GM18951 (cell line): Measurements from ENCODE around the gene DEF6.
"Not testable (repeated sequence)": the region's sequence is repeated elsewhere in the genome, so short reads cannot be mapped to it uniquely, and the experiment has no call there.

Source experiments
- POLR2A ChIP-seq: IDR thresholded peaks from 4 replicates; pipeline ENCODE4 v1.6.1; 2011; ENCODE audit warnings: mild to moderate bottlenecking; ENCODE audit not compliant: insufficient read length, insufficient read depth; ENCODE audit errors: extremely low read depth
- in situ Hi-C: fragments of 300-500 bp; cut with MboI; formaldehyde crosslinking; loops from one replicate; pipeline ENCODE4 v1.12.0; 2022; ENCODE audit warnings: low sequenced_read_pairs, mixed read lengths, inconsistent platforms; ENCODE audit not compliant: unreplicated experiment

DEF6 gene

GRCh38 chr6:35327349-35328027 lies 29.9 kb downstream of the DEF6 start:
- no peak for TF ChIP-seq POLR2A
- in situ Hi-C loops, result no loop called here

GRCh38 chr6:35328108-35328723 lies 30.6 kb downstream of the DEF6 start:
- in situ Hi-C loops, result no loop called here

GRCh38 chr6:35328965-35329364 lies 31.3 kb downstream of the DEF6 start:
- in situ Hi-C loops, result not testable (repeated sequence)

More at GRCh38 chr6:35328108-35328723, 30.6 kb downstream of the DEF6 start:
- TF ChIP-seq POLR2A, result no peak

- TF ChIP-seq POLR2A, result no peak
- in situ Hi-C loops, result no loop called here
These were observed 33.0 kb downstream of the DEF6 start for GRCh38 chr6:35330541-35331119.

- in situ Hi-C loops, result not testable (repeated sequence)
These were observed 34.7 kb downstream of the DEF6 start for GRCh38 chr6:35332074-35332887.

GRCh38 chr6:35341557-35341956 lies 43.9 kb downstream of the DEF6 start:
- in situ Hi-C loops, result loop anchor here (5.0 kb wide), 1 partner anchor 126 kb away; the partner anchor contains the start of gene RPL10A
- TF ChIP-seq POLR2A, result no peak

GRCh38 chr6:35342258-35343091 lies 44.9 kb downstream of the DEF6 start, which contains the start of gene PPARD:
PPARD (plus strand) TSS chr6:35342558; CDS start chr6:35411088, 68,530 bp downstream.
- in situ Hi-C loops, result loop anchor here (5.0 kb wide), 1 partner anchor 125 kb away; the partner anchor contains the start of gene RPL10A
- peak; percentile 63 for TF ChIP-seq POLR2A

- in situ Hi-C loops, result loop anchor here (5.0 kb wide), 1 partner anchor 124 kb away; the partner anchor contains the start of gene RPL10A
- TF ChIP-seq POLR2A, result no peak
These were observed 45.6 kb downstream of the DEF6 start for GRCh38 chr6:35343092-35343834.

- no peak for TF ChIP-seq POLR2A
- in situ Hi-C loops, result loop anchor here (5.0 kb wide), 1 partner anchor 123 kb away; the partner anchor contains the start of gene RPL10A
These were observed 46.4 kb downstream of the DEF6 start for GRCh38 chr6:35343835-35344550.

GRCh38 chr6:35351422-35351821 lies 53.8 kb downstream of the DEF6 start:
- in situ Hi-C loops, result loop anchor here (10.0 kb wide), 1 partner anchor 53 kb away; no protein-coding TSS in a partner anchor
- TF ChIP-seq POLR2A, result no peak

- TF ChIP-seq POLR2A, result no peak
- in situ Hi-C loops, result loop anchor here (10.0 kb wide), 1 partner anchor 52 kb away; no protein-coding TSS in a partner anchor
These were observed 55.1 kb downstream of the DEF6 start for GRCh38 chr6:35352735-35353134.
